ENCODE results near the gene MYD88. TPM values are rescaled to one million over a fixed set of nuclear protein-coding genes. Genes with fewer than 3 reads are reported as not detected.
A peak's percentile ranks its signal among the peaks of the same experiment; 100 is the strongest.

The MYD88 gene
- polyA plus RNA-seq, 2 of the 4 experiments (the other 2 are of a cell fraction): 16.8 to 22.3 TPM

DNA sequence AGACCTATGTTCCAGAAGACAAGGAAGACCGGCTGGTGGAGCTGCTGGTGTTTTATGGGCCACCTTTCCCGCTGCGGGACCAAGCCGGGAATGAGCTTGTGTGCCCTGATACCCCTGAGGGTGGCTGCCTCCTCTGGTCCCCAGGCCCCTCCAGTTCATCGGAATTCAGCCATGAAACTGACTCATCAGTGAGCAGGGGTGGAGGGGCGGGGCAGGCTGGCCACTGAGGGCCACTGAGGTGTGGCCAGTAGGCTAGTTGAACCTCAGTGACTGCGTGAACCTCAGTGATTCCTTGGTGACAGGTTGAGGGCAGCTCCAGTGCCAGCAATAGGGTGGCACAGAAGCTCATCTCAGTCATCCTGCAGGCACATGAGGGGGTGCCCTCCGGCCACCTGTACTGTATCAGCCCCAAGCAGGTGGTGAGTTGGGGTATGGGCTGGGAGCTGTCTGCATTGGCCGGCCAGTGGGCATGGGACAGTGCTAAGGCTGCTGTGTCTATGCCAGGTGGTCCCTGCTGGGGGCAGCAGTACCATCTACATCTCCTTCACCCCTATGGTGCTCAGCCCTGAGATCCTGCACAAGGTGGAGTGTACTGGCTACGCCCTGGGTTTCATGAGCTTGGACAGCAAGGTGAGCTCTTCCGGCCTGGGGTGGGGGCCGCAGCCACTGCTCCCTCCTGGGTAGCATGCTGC is 21.8 kb upstream of the MYD88 start:
- Histone ChIP-seq H3K4me3 (no peak overlapping the region), H3K9me3 (no peaks in the 10 kb centered on the region), H3K4me1 (no peaks in the 10 kb centered on the region), H3K4me2 (no peak overlapping the region), H3K27ac (no peak overlapping the region)
- TF ChIP-seq ZC3H11A (IDR thresholded peaks at IDR 0.05) (no peak), HOXB5 (CRISPR knock-in tag; IDR thresholded peaks at IDR 0.05) (no peak), BHLHE40 (IDR thresholded peaks at IDR 0.05; ENCODE audit: low read depth, low read length) (no peak)
- TF ChIP-seq, protein P1, sequence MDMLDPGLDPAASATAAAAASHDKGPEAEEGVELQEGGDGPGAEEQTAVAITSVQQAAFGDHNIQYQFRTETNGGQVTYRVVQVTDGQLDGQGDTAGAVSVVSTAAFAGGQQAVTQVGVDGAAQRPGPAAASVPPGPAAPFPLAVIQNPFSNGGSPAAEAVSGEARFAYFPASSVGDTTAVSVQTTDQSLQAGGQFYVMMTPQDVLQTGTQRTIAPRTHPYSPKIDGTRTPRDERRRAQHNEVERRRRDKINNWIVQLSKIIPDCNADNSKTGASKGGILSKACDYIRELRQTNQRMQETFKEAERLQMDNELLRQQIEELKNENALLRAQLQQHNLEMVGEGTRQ (IDR thresholded peaks at IDR 0.05): no peak
- ATAC-seq (peak in 1 of 2 experiments; percentile 16; a peak in 4 of 6 replicates), DNase-seq (ENCODE audit: low read depth in 1 of 2, low spot score in 1 of 2) (no peak), FAIRE-seq (no peak)
- ChIA-PET CTCF (interaction anchor here (0.6 to 3.2 kb wide), 20 partner anchors 8 to 364 kb away, joined by 3 to 17 read pairs (median 4); partner anchors contain the start of genes ACAA1 and XYLB), POLR2A (interaction anchor here (2.6 kb wide), 1 partner anchor 21 kb away, joined by 12 read pairs; the partner anchor contains the start of gene ACAA1)
- 82% methylated on average over 7 of the region's 12 CpGs for WGBS (ENCODE audit: missing lambda C conversion rate)

DNA sequence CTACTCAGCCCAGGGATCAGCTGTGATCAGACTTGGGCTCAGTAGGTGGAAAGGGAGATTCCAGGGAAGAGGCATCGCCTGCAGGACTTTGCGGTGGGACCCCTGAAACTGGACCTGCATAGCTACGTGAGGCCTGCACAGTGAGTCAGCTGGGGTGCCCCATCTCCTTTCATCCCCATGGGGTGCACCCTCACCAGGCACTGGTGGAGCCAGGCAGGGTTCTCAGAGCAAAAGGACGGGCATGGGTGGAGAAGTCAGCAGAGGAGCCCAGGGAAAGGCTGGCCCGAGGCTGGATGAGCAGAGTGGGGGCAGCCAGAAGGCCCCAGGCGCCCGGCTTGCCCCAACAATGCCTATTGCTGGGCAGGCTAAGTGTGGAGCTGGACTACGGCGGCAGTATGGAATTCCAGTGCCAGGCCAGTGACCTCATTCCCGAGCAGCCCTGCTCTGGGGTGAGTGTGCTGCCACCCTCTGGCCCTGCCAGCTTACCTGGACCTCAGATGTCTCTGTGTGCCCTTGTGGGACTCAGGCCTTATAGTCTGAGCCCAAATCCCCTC is 21.2 kb upstream of the MYD88 start:
- ATAC-seq: peak; percentile 42 to 45; a peak in 5 of 6 replicates
- WGBS (ENCODE audit: missing lambda C conversion rate): 81% methylated on average over 10 of the region's 10 CpGs
- H3K9me3 ChIP-seq: no peaks in the 10 kb centered on the region
- no peak for DNase-seq (ENCODE audit: low read depth in 1 of 2, low spot score in 1 of 2)
- FAIRE-seq: no peak
- H3K4me2 ChIP-seq: no peak overlapping the region
- ChIA-PET CTCF (interaction anchor here (0.6 to 3.2 kb wide), 27 partner anchors 9 to 363 kb away, joined by 3 to 17 read pairs (median 3); partner anchors contain the start of genes ACAA1 and XYLB), POLR2A (interaction anchor here (2.6 kb wide), 1 partner anchor 20 kb away, joined by 12 read pairs; the partner anchor contains the start of gene ACAA1)
- no peak for TF ChIP-seq ZNF302 (CRISPR knock-in tag; IDR thresholded peaks at IDR 0.05)
- TF ChIP-seq KDM5A (IDR thresholded peaks at IDR 0.05): no peak
- no peak for TF ChIP-seq JUN (IDR thresholded peaks at IDR 0.05)
- TF ChIP-seq EP300 (IDR thresholded peaks at IDR 0.05): no peak
- TF ChIP-seq RARB (CRISPR knock-in tag; IDR thresholded peaks at IDR 0.05): no peak
- TF ChIP-seq ZC3H11A (IDR thresholded peaks at IDR 0.05): no peak
- TF ChIP-seq, protein P2, sequence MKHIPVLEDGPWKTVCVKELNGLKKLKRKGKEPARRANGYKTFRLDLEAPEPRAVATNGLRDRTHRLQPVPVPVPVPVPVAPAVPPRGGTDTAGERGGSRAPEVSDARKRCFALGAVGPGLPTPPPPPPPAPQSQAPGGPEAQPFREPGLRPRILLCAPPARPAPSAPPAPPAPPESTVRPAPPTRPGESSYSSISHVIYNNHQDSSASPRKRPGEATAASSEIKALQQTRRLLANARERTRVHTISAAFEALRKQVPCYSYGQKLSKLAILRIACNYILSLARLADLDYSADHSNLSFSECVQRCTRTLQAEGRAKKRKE (CRISPR knock-in tag; IDR thresholded peaks at IDR 0.05; ENCODE audit: low read depth): no peak
- no peak overlapping the region for H3K4me3 ChIP-seq
- no peak overlapping the region for H3K27ac ChIP-seq
- H3K4me1 ChIP-seq: no peaks in the 10 kb centered on the region

DNA sequence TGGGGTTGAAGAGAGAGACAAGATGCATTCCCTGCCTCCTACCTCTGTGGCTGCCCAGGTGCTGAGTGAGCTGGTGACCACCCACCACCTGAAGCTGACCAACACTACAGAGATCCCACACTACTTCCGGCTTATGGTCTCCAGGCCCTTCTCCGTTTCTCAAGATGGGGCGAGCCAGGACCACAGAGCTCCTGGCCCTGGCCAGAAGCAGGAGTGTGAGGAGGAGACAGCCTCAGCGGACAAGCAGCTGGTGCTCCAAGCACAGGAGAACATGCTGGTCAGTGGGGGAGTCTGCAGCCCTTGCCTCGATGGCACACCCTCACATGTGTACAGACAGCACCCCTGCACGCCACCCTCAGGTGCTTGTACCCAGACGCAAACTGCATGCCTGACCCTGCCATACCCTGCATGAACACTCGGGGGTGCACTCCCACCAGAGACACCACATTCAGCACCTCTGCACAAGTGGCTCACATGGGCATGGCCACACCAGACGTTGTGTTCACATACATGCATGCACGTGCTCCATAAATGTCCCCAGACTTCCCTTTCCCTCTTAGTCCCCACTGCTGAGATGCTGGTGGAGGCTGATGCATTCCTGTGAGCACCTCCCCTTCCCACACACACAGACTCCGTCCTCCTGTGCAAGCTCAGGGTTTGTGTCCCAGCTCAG is 20.6 kb upstream of the MYD88 start:
- FAIRE-seq: no peak
- POLR2A ChIA-PET: interaction anchor here (2.6 kb wide), 1 partner anchor 19 kb away, joined by 12 read pairs; the partner anchor contains the start of gene ACAA1

More for the DNA sequence above, 20.6 kb upstream of the MYD88 start:
- WGBS (ENCODE audit: missing lambda C conversion rate): 65% methylated on average over 11 of the region's 11 CpGs
- CTCF ChIA-PET: interaction anchor here (0.6 to 3.2 kb wide), 28 partner anchors 8 to 362 kb away, joined by 3 to 17 read pairs (median 4); partner anchors contain the start of genes ACAA1 and XYLB
- H3K4me2 ChIP-seq: no peak overlapping the region
- no peak overlapping the region for H3K4me3 ChIP-seq
- H3K27ac ChIP-seq: no peak overlapping the region
- no peaks in the 10 kb centered on the region for H3K9me3 ChIP-seq
- DNase-seq (ENCODE audit: low read depth in 1 of 2, low spot score in 1 of 2) (peak; percentile 59 to 66), ATAC-seq (peak; percentile 68 to 84)
- H3K4me1 ChIP-seq: no peaks in the 10 kb centered on the region
- TF ChIP-seq RAD21 (conservative IDR thresholded peaks at IDR 0.05 in 1 of 2, IDR thresholded peaks at IDR 0.05 in 1 of 2) (peak; percentile 52 to 80), SMC3 (IDR thresholded peaks at IDR 0.05) (peak; percentile 41; the same call in 2 of the 3 replicates), FOXS1 (CRISPR knock-in tag; IDR thresholded peaks at IDR 0.05) (no peak), CBX2 (IDR thresholded peaks at IDR 0.05; ENCODE audit: borderline replicate concordance, low read depth) (no peak)
- TF ChIP-seq, protein P3, sequence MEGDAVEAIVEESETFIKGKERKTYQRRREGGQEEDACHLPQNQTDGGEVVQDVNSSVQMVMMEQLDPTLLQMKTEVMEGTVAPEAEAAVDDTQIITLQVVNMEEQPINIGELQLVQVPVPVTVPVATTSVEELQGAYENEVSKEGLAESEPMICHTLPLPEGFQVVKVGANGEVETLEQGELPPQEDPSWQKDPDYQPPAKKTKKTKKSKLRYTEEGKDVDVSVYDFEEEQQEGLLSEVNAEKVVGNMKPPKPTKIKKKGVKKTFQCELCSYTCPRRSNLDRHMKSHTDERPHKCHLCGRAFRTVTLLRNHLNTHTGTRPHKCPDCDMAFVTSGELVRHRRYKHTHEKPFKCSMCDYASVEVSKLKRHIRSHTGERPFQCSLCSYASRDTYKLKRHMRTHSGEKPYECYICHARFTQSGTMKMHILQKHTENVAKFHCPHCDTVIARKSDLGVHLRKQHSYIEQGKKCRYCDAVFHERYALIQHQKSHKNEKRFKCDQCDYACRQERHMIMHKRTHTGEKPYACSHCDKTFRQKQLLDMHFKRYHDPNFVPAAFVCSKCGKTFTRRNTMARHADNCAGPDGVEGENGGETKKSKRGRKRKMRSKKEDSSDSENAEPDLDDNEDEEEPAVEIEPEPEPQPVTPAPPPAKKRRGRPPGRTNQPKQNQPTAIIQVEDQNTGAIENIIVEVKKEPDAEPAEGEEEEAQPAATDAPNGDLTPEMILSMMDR (IDR thresholded peaks at IDR 0.05): peak; percentile 50
- TF ChIP-seq, protein P4, sequence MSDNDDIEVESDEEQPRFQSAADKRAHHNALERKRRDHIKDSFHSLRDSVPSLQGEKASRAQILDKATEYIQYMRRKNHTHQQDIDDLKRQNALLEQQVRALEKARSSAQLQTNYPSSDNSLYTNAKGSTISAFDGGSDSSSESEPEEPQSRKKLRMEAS (IDR thresholded peaks at IDR 0.05): peak; percentile 25; the same call in 1 of the 2 replicates
